Right atrium auricular region (tissue), 2 donors: ENCODE measurements around the gene HDGFL3. TPM values are rescaled to one million over a fixed set of nuclear protein-coding genes. Genes with fewer than 3 reads are reported as not detected.
"Not testable (repeated sequence)": the region's sequence is repeated elsewhere in the genome, so short reads cannot be mapped to it uniquely, and the experiment has no call there.

Experiments used
- DNase-seq: peaks from one replicate; pipeline ENCODE4 v3.0.0-alpha.2; 2019; ENCODE audit warnings: low spot score
- H3K27ac ChIP-seq, 2 donors: fragments of 200-600 bp; sonication (generic); 1 replicate in 1 of 2; 2 replicates in 1 of 2; pipeline ENCODE4 v1.5.1; 2016 to 2019
- H3K27me3 ChIP-seq, 2 donors: fragments of 200-600 bp; sonication (generic); one replicate each; pipeline versions ENCODE4 v1.5.1 to v1.6.0; 2017 to 2019
- H3K36me3 ChIP-seq: fragments of 200-600 bp; sonication (generic); one replicate; pipeline ENCODE4 v1.5.1; 2016
- H3K4me1 ChIP-seq, 2 donors: fragments of 200-600 bp; sonication (generic); one replicate each; pipeline versions ENCODE4 v1.5.1 to v1.6.0; 2017 to 2019
- H3K4me3 ChIP-seq, 2 donors: fragments of 200-600 bp; sonication (generic); 1 replicate in 1 of 2; 2 replicates in 1 of 2; pipeline ENCODE4 v1.5.1; 2017 to 2019; ENCODE audit warnings: mild to moderate bottlenecking in 1 of 2, moderate library complexity in 1 of 2
- H3K9me3 ChIP-seq, 2 donors: fragments of 200-600 bp; sonication (generic); one replicate each; pipeline ENCODE4 v1.5.1; 2019
- total RNA-seq, 2 donors: library from RNA; depleted of rRNA; stranded (reverse); fragments of >200 nt; gene quantifications; one replicate each; pipeline ENCODE4 v1.1.0, GENCODE V29; 2016
- TF ChIP-seq, protein P1 (sequence below), 2 donors: fragments of 200-600 bp; sonication (generic); IDR thresholded peaks; one replicate each; pipeline ENCODE4 v1.5.1; 2019; ENCODE audit warnings: antibody characterized with exemption in 2 of 2

HDGFL3 gene
- total RNA-seq, 2 donors from 2014 or later = 25.6 to 30.0 TPM

DNA sequence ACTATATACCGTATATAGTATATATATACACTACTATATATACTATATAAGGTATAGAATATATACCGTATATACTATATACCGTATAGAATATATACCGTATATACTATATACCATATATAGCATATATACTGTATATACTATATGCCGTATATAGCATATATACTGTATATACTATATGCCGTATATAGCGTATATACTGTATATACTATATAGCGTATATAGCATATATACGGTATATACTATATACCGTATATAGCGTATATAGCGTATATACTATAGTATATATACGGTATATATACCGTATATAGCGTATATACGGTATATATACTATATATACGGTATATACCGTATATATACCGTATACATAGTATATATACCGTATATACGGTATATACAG lies 22.6 kb upstream of the HDGFL3 start:
- Histone ChIP-seq H3K36me3 (no peaks in the 10 kb centered on the region), H3K27me3 (no peaks in the 10 kb centered on the region), H3K27ac (no peak overlapping the region), H3K9me3 (no peaks in the 10 kb centered on the region), H3K4me3 (no peak overlapping the region), H3K4me1 (no peaks in the 10 kb centered on the region)
- DNase-seq = no peak
- TF ChIP-seq, protein P1, sequence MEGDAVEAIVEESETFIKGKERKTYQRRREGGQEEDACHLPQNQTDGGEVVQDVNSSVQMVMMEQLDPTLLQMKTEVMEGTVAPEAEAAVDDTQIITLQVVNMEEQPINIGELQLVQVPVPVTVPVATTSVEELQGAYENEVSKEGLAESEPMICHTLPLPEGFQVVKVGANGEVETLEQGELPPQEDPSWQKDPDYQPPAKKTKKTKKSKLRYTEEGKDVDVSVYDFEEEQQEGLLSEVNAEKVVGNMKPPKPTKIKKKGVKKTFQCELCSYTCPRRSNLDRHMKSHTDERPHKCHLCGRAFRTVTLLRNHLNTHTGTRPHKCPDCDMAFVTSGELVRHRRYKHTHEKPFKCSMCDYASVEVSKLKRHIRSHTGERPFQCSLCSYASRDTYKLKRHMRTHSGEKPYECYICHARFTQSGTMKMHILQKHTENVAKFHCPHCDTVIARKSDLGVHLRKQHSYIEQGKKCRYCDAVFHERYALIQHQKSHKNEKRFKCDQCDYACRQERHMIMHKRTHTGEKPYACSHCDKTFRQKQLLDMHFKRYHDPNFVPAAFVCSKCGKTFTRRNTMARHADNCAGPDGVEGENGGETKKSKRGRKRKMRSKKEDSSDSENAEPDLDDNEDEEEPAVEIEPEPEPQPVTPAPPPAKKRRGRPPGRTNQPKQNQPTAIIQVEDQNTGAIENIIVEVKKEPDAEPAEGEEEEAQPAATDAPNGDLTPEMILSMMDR (IDR thresholded peaks at IDR 0.05) = no peak

DNA sequence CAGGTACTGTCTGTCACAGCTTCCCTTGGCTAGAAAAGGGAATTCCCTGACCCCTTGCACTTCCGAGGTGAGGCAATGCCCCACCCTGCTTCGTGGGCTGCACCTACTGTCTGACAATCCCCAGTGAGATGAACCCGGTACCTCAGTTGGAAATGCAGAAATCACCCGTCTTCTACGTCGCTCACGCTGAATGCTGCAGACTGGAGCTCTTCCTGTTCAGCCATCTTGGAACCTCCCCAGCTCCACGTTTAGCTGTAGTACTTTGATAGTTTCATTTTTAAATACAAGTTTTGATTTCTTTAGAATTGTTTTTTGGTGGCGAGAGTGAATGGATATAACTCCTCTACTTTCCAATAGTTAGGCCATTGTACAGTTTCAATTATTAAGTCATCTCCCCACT lies 17.8 kb upstream of the HDGFL3 start:
- no peak overlapping the region for H3K27ac ChIP-seq
- no peaks in the 10 kb centered on the region for H3K9me3 ChIP-seq
- H3K27me3 ChIP-seq = no peaks in the 10 kb centered on the region
- no peak for DNase-seq
- no peaks in the 10 kb centered on the region for H3K4me1 ChIP-seq
- no peaks in the 10 kb centered on the region for H3K36me3 ChIP-seq
- H3K4me3 ChIP-seq = no peak overlapping the region
- TF ChIP-seq, protein P1 (IDR thresholded peaks at IDR 0.05) = no peak

DNA sequence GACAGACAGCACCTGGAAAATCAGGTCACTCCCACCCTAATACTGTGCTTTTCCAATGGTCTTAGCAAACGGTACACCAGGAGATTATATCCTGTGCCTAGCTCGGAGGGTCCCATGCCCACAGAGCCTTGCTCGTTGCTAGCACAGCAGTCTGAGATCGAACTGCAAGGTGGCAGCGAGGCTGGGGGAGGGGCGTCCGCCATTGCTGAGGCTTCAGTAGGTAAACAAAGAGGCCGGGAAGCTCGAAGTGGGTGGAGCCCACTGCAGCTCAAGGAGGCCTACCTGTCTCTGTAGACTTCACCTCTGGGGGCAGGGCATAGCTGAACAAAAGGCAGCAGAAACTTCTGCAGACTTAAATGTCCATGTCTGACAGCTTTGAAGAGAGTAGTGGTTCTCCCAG lies 14.2 kb upstream of the HDGFL3 start:
- H3K27ac ChIP-seq, H3K27me3 ChIP-seq, DNase-seq, H3K36me3 ChIP-seq, H3K4me1 ChIP-seq, H3K4me3 ChIP-seq, H3K9me3 ChIP-seq: not testable (repeated sequence)

DNA sequence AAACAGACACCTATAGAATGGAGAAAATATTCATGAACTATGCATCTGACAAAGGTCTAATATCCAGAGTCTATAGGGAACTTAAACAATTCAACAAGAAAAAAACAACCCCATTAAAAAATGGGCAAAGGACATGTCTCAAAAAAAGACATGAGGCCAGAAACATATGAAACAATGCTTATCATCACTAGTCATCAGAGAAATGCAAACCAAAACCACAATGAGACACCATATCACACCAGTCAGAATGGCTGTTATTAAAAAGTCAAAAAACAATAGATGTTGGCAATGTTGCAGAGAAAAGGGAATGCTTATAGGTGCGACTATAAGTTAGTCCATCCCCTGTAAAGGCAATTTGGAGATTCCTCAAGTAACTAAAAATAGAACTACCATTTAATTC lies 11.4 kb upstream of the HDGFL3 start:
- Histone ChIP-seq H3K27ac (no peak overlapping the region), H3K4me3 (no peak overlapping the region), H3K36me3 (no peaks in the 10 kb centered on the region), H3K4me1 (no peaks in the 10 kb centered on the region), H3K27me3 (no peaks in the 10 kb centered on the region), H3K9me3 (no peaks in the 10 kb centered on the region)
- DNase-seq = no peak
- TF ChIP-seq, protein P1 (IDR thresholded peaks at IDR 0.05) = no peak

DNA sequence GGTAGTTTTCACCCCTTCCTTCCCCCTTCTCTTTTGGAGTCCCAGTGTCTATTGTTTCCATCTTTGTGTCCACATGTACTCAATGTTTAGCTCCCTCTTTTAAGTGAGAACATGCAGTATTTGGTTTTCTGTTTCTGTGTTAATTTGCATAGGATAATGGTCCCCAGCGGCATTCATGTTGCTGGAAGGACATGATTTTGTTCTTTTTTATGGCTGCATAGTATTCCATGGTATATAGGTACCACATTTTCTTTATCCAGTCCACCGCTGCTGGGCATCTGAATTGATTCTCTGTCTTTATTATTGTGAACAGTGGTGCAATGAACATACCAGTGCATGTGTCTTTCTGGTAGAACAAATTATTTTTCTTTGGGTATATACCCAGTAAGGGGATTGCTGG lies 7.7 kb upstream of the HDGFL3 start:
- no peaks in the 10 kb centered on the region for H3K9me3 ChIP-seq
- no peak for DNase-seq
- no peak overlapping the region for H3K27ac ChIP-seq
- H3K4me3 ChIP-seq = no peak overlapping the region
- no peaks in the 10 kb centered on the region for H3K27me3 ChIP-seq
- TF ChIP-seq, protein P1 (IDR thresholded peaks at IDR 0.05) = no peak
- no peaks in the 10 kb centered on the region for H3K36me3 ChIP-seq
- no peaks in the 10 kb centered on the region for H3K4me1 ChIP-seq

DNA sequence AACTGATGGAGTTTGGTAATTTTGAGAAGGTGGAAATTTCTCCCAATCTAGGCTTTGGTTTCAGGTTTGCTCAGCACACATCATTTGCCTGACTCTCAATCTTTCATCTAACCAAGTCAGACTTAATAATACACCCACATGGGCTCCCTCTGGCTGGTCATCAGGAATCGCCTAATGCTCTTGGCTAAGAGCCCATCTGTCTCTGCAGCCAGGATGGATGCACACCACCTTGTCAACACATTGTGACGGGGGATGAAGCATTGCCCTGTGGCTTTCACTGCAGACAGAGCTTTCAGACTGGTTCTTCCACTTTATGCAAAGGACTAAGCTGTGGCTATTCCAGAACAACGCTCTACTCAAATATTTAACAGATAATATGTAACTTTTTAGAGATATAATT lies 3.0 kb upstream of the HDGFL3 start:
- H3K36me3 ChIP-seq = no peaks in the 10 kb centered on the region
- peaks cover 0 to 8% of the 10 kb centered on the region in 2 donors for H3K4me1 ChIP-seq
- H3K4me3 ChIP-seq = no peak overlapping the region
- TF ChIP-seq, protein P1 (IDR thresholded peaks at IDR 0.05) = no peak
- no peak for DNase-seq
- H3K27ac ChIP-seq = no peak overlapping the region
- H3K27me3 ChIP-seq = no peaks in the 10 kb centered on the region
- H3K9me3 ChIP-seq = no peaks in the 10 kb centered on the region
